Measurements from ENCODE around the gene KIAA1671. TPM values are rescaled to one million over a fixed set of nuclear protein-coding genes. Genes with fewer than 3 reads are reported as not detected.

KIAA1671 gene
- total RNA-seq, 3 donors from 2014 or later, result 9.8 to 62.8 (median 36.4) TPM

DNA sequence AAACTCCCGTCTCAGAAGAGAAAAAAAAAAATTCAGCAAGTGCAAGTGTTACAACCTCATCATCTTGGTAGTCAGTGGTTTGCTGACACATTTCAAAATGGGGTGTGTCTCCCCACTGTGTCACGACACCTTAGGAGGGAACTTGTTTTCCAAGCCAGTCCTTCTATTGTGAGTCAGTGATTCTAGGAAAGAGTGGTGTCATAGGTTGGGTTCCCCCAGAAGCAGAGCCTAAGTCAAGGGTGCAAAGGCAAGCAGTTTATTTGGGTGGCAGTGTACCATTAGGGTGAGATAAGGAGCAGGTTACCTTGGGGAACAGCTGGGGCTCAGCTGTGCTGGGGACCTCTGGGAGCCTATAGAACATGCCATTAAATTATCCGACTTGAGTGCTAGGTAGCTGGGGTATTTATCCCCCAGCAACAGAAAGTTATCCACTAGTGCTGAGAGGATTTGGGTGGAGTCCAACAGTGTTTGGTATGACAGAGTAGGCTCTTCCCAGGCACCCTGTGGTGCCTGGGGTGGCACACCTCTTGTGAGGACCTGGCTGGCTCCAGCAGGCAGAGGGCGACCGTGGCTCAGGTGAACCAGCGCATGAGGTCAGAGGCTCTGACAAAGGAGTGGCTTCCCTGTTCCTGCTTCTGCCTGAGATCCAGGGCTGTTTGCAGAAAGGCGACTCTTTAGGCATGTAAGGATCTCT, 41.7 kb downstream of the KIAA1671 start:
- Histone ChIP-seq H3K4me3 (no peak overlapping the region), H3K27ac (peak overlapping the region; percentile 46 to 59), H3K9me3 (no peaks in the 10 kb centered on the region), H3K27me3 (no peaks in the 10 kb centered on the region), H3K36me3 (no peaks in the 10 kb centered on the region), H3K4me1 (peaks cover 0 to 6% of the 10 kb centered on the region in 2 donors)
- DNase-seq (ENCODE audit: low spot score in 2 of 2), result peak; percentile 49 to 74
- intact Hi-C loops (cut with DNase I; ENCODE audit: low total_unique reads), result no loop called here
- TF ChIP-seq POLR2AphosphoS5 (IDR thresholded peaks at IDR 0.05) (no peak), POLR2A (IDR thresholded peaks at IDR 0.05) (no peak)
- TF ChIP-seq, protein P1, sequence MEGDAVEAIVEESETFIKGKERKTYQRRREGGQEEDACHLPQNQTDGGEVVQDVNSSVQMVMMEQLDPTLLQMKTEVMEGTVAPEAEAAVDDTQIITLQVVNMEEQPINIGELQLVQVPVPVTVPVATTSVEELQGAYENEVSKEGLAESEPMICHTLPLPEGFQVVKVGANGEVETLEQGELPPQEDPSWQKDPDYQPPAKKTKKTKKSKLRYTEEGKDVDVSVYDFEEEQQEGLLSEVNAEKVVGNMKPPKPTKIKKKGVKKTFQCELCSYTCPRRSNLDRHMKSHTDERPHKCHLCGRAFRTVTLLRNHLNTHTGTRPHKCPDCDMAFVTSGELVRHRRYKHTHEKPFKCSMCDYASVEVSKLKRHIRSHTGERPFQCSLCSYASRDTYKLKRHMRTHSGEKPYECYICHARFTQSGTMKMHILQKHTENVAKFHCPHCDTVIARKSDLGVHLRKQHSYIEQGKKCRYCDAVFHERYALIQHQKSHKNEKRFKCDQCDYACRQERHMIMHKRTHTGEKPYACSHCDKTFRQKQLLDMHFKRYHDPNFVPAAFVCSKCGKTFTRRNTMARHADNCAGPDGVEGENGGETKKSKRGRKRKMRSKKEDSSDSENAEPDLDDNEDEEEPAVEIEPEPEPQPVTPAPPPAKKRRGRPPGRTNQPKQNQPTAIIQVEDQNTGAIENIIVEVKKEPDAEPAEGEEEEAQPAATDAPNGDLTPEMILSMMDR (IDR thresholded peaks at IDR 0.05), result peak in 2 of 3 donors; percentile 26 to 30

DNA sequence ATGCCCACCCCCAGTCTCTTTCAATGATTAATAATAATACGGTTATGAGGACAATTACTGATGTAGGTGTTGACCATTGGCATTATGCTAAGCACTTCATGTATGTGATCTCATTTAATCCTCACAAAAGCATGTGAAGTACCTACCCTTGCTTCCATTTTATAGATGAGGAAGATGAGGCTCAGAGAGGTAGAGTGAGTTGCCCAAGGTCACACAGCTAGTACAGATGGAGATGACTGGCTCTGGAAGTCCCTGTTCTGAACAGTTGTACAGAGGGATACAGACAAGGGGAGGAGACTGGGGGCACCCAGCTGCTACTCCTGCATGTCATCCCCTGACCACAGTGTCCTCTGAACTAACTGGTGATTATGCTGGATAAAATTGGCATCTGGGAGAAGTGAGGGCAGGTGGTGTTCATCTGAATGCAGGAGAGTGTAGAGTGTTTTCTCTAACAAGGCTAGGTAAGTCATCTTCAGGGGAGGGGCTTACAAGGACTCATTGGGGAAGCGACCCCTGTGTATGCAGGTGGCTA, 43.2 kb downstream of the KIAA1671 start:
- Histone ChIP-seq H3K4me3 (no peak overlapping the region), H3K9me3 (no peaks in the 10 kb centered on the region), H3K36me3 (no peaks in the 10 kb centered on the region), H3K4me1 (peaks cover 0 to 6% of the 10 kb centered on the region in 2 donors), H3K27me3 (no peaks in the 10 kb centered on the region), H3K27ac (no peak overlapping the region)
- intact Hi-C loops (cut with DNase I; ENCODE audit: low total_unique reads), result loop anchor here (1.0 kb wide), 2 partner anchors 27 to 32 kb away; no protein-coding TSS in a partner anchor
- TF ChIP-seq, protein P1 (IDR thresholded peaks at IDR 0.05), result no peak
- TF ChIP-seq POLR2A (IDR thresholded peaks at IDR 0.05) (no peak), POLR2AphosphoS5 (IDR thresholded peaks at IDR 0.05) (no peak)
- no peak for DNase-seq (ENCODE audit: low spot score in 2 of 2)

DNA sequence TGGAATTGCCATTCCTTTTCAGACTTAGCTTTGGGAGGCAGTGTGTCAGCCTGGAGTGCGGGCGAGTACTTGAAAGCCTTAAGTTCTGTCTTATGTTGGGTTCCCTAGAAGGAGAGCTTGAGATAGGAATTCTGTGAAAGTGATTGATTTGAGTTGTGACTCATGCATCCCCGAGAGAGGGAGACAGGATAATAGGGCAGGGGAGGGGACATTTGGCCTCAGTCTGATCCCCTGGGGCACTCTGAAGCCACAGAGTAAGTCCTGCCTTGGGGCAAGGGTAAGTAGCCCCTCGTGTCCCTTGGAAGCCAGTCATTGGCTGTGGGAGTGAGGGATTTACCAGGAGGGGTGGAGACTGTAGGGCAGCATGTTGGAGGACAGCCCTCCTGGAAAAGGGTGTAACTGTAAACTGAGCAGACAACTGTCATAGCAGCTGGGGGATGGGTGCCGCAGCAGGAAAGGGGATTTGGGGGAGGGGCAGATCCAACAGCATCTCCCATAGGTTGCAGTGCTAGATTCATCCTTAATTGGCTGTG, 44.0 kb downstream of the KIAA1671 start:
- Histone ChIP-seq H3K4me3 (no peak overlapping the region), H3K27ac (peak overlapping the region; percentile 33 to 48), H3K9me3 (no peaks in the 10 kb centered on the region), H3K36me3 (no peaks in the 10 kb centered on the region), H3K4me1 (peaks cover 0 to 6% of the 10 kb centered on the region in 2 donors), H3K27me3 (no peaks in the 10 kb centered on the region)
- no peak for TF ChIP-seq POLR2A (IDR thresholded peaks at IDR 0.05)
- no peak for TF ChIP-seq POLR2AphosphoS5 (IDR thresholded peaks at IDR 0.05)
- TF ChIP-seq, protein P1 (IDR thresholded peaks at IDR 0.05), result no peak
- peak in 1 of 2 donors; percentile 54 for DNase-seq (ENCODE audit: low spot score in 2 of 2)
- intact Hi-C loops (cut with DNase I; ENCODE audit: low total_unique reads), result no loop called here

DNA sequence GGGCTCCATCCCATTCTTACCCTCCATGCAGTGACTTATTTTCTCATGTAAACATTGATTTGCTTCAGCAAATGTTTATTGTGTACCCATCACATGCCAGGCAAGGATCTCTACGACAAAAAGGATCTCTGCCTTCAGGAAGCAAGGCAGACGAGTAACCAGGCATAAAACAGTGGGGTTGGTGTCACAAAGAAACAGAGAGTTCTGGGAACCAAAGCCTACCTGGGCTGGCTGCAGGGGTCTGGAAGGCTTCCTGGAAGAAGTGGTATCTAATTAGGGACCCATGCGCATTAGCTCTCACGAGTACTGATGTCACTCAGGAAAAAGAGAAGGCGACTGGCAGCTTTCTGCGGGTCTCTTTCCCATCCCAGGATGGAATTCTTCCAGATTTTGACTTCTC, 44.5 kb downstream of the KIAA1671 start:
- Histone ChIP-seq H3K36me3 (no peaks in the 10 kb centered on the region), H3K27me3 (no peaks in the 10 kb centered on the region), H3K4me1 (peaks cover 0 to 2% of the 10 kb centered on the region in 2 donors), H3K27ac (peak overlapping the region; percentile 33 to 48), H3K4me3 (no peak overlapping the region), H3K9me3 (no peaks in the 10 kb centered on the region)
- DNase-seq (ENCODE audit: low spot score in 2 of 2), result no peak
- TF ChIP-seq, protein P1 (IDR thresholded peaks at IDR 0.05), result no peak
- no peak for TF ChIP-seq POLR2AphosphoS5 (IDR thresholded peaks at IDR 0.05)
- no peak for TF ChIP-seq POLR2A (IDR thresholded peaks at IDR 0.05)
- intact Hi-C loops (cut with DNase I; ENCODE audit: low total_unique reads), result no loop called here

DNA sequence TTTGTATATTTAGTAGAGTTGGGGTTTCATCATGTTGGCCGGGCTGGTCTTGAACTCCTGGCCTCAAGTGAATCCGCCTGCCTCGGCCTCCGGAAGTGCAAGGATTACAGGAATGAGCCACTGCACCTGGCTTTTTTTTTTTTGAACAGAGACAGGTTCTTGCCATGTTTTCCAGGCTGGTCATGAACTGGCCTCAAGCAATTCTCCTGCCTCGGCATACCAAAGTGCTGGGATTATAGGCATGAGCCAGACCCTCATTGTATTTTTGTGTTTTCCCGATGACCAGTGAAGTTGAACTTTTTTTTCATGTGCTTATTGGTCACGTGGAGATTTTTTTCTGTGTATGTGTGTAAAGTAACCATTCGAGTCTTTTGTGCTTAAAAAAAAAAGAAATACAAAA, 48.2 kb downstream of the KIAA1671 start:
- no peak for DNase-seq (ENCODE audit: low spot score in 2 of 2)
- Histone ChIP-seq H3K4me1 (no peaks in the 10 kb centered on the region), H3K9me3 (no peaks in the 10 kb centered on the region), H3K36me3 (no peaks in the 10 kb centered on the region), H3K27ac (no peak overlapping the region), H3K27me3 (no peaks in the 10 kb centered on the region), H3K4me3 (no peak overlapping the region)
- intact Hi-C loops (cut with DNase I; ENCODE audit: low total_unique reads), result no loop called here
- TF ChIP-seq, protein P1 (IDR thresholded peaks at IDR 0.05), result no peak

All from breast epithelium (tissue), 4 donors.